ENCODE measurements around the gene TMIGD2.

DNA sequence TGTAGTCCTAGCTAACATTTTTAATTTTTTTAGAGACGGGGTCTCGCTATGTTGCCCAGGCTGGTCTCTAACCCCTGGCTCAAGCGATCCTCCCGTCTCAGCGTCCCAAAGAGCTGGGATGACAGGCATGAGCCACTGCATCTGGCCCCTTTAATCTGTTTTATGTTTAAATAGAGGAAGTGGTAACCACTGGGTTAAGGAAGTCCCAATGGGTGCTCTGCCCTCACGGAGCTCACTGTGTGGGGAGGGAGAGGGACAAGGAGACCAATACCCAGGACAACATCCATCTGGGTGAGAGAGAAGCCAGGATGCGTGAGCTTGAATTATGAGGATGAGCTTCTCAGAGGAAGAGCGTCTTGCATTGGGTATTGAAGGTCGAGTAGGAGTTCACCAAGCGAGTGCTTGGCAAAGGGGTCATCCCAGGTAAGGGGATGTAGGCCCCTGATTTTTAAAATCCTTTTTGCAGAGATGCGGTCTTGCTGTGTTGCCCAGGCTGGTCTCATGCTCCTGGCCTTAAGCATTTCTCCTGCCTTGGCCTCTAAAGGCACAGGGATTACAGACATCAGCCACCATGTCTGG is 41.5 kb downstream of the TMIGD2 start:
- TF ChIP-seq GLIS3 (CRISPR knock-in tag; IDR thresholded peaks at IDR 0.05) (no peak), ZFP30 (CRISPR knock-in tag; IDR thresholded peaks at IDR 0.05) (no peak), ZNF8 (CRISPR knock-in tag; IDR thresholded peaks at IDR 0.05) (no peak), ZNF565 (CRISPR knock-in tag; conservative IDR thresholded peaks at IDR 0.05; ENCODE audit: low read depth) (no peak), OSR1 (CRISPR knock-in tag; IDR thresholded peaks at IDR 0.05) (no peak), RARB (CRISPR knock-in tag; IDR thresholded peaks at IDR 0.05) (no peak), BACH2 (CRISPR knock-in tag; IDR thresholded peaks at IDR 0.05; ENCODE audit: borderline replicate concordance) (no peak), SNAI2 (CRISPR knock-in tag; IDR thresholded peaks at IDR 0.05) (no peak)
- TF ChIP-seq, protein P1, sequence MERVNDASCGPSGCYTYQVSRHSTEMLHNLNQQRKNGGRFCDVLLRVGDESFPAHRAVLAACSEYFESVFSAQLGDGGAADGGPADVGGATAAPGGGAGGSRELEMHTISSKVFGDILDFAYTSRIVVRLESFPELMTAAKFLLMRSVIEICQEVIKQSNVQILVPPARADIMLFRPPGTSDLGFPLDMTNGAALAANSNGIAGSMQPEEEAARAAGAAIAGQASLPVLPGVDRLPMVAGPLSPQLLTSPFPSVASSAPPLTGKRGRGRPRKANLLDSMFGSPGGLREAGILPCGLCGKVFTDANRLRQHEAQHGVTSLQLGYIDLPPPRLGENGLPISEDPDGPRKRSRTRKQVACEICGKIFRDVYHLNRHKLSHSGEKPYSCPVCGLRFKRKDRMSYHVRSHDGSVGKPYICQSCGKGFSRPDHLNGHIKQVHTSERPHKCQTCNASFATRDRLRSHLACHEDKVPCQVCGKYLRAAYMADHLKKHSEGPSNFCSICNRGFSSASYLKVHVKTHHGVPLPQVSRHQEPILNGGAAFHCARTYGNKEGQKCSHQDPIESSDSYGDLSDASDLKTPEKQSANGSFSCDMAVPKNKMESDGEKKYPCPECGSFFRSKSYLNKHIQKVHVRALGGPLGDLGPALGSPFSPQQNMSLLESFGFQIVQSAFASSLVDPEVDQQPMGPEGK (CRISPR knock-in tag; IDR thresholded peaks at IDR 0.05; ENCODE audit: borderline replicate concordance): no peak
- TF ChIP-seq, protein P2, sequence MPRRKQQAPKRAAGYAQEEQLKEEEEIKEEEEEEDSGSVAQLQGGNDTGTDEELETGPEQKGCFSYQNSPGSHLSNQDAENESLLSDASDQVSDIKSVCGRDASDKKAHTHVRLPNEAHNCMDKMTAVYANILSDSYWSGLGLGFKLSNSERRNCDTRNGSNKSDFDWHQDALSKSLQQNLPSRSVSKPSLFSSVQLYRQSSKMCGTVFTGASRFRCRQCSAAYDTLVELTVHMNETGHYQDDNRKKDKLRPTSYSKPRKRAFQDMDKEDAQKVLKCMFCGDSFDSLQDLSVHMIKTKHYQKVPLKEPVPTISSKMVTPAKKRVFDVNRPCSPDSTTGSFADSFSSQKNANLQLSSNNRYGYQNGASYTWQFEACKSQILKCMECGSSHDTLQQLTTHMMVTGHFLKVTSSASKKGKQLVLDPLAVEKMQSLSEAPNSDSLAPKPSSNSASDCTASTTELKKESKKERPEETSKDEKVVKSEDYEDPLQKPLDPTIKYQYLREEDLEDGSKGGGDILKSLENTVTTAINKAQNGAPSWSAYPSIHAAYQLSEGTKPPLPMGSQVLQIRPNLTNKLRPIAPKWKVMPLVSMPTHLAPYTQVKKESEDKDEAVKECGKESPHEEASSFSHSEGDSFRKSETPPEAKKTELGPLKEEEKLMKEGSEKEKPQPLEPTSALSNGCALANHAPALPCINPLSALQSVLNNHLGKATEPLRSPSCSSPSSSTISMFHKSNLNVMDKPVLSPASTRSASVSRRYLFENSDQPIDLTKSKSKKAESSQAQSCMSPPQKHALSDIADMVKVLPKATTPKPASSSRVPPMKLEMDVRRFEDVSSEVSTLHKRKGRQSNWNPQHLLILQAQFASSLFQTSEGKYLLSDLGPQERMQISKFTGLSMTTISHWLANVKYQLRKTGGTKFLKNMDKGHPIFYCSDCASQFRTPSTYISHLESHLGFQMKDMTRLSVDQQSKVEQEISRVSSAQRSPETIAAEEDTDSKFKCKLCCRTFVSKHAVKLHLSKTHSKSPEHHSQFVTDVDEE (CRISPR knock-in tag; IDR thresholded peaks at IDR 0.05): no peak
- TF ChIP-seq, protein P3, sequence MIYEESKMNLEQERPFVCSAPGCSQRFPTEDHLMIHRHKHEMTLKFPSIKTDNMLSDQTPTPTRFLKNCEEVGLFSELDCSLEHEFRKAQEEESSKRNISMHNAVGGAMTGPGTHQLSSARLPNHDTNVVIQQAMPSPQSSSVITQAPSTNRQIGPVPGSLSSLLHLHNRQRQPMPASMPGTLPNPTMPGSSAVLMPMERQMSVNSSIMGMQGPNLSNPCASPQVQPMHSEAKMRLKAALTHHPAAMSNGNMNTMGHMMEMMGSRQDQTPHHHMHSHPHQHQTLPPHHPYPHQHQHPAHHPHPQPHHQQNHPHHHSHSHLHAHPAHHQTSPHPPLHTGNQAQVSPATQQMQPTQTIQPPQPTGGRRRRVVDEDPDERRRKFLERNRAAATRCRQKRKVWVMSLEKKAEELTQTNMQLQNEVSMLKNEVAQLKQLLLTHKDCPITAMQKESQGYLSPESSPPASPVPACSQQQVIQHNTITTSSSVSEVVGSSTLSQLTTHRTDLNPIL (CRISPR knock-in tag; IDR thresholded peaks at IDR 0.05; ENCODE audit: low read depth): no peak

All from SK-N-SH treated with all-trans-retinoic acid at 6 μM for 48 hours (cell line).